ENCODE data around the gene POTEF. TPM values are rescaled to one million over a fixed set of nuclear protein-coding genes. Genes with fewer than 3 reads are reported as not detected.
"Not testable (repeated sequence)": the region's sequence is repeated elsewhere in the genome, so short reads cannot be mapped to it uniquely, and the experiment has no call there.

POTEF gene
- total RNA-seq, 1 experiment from 2014 or later, result not detected

DNA sequence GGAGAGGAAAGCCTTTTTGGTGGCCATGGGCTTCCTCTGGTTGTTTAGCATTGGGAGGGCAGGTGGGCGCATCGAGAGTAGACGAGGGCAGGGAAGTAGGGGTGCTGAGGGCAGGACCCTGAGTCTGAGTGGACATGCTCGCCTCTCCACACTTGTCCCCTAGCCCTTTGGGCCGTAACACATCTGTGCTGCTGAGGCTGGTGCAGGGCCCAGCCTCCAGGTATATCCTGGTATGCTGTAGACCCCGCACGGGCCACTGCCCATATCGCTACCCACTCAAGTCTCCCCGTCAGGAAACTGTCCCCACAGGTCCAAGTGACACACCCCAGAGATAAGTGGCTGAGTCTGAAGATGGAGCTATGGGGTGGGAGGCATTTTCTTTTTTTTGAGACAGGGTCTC is 29.6 kb upstream of the POTEF start:
- no peaks in the 10 kb centered on the region for H3K4me1 Mint-ChIP-seq (ENCODE audit: insufficient read depth, unreplicated experiment)
- no peaks in the 10 kb centered on the region for H3K27me3 Mint-ChIP-seq (ENCODE audit: insufficient read depth, unreplicated experiment)
- ChIA-PET CTCF (no interaction called here), POLR2A (no interaction called here)
- H3K36me3 Mint-ChIP-seq (ENCODE audit: insufficient read depth, unreplicated experiment), result peaks cover 27% of the 10 kb centered on the region
- BruUV-seq (replicated peaks), result no TSS peak
- H3K4me3 Mint-ChIP-seq (ENCODE audit: unreplicated experiment), result no peak overlapping the region
- no peak overlapping the region for H3K27ac Mint-ChIP-seq (ENCODE audit: low read depth, unreplicated experiment)
- no peaks in the 10 kb centered on the region for H3K9me3 Mint-ChIP-seq (ENCODE audit: unreplicated experiment)
- intact Hi-C loops (cut with micrococcal nuclease), result no loop called here
- TF ChIP-seq, protein P1, sequence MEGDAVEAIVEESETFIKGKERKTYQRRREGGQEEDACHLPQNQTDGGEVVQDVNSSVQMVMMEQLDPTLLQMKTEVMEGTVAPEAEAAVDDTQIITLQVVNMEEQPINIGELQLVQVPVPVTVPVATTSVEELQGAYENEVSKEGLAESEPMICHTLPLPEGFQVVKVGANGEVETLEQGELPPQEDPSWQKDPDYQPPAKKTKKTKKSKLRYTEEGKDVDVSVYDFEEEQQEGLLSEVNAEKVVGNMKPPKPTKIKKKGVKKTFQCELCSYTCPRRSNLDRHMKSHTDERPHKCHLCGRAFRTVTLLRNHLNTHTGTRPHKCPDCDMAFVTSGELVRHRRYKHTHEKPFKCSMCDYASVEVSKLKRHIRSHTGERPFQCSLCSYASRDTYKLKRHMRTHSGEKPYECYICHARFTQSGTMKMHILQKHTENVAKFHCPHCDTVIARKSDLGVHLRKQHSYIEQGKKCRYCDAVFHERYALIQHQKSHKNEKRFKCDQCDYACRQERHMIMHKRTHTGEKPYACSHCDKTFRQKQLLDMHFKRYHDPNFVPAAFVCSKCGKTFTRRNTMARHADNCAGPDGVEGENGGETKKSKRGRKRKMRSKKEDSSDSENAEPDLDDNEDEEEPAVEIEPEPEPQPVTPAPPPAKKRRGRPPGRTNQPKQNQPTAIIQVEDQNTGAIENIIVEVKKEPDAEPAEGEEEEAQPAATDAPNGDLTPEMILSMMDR (IDR thresholded peaks at IDR 0.05; ENCODE audit: unreplicated experiment), result no peak
- DNase-seq (ENCODE audit: unreplicated experiment), result no peak

DNA sequence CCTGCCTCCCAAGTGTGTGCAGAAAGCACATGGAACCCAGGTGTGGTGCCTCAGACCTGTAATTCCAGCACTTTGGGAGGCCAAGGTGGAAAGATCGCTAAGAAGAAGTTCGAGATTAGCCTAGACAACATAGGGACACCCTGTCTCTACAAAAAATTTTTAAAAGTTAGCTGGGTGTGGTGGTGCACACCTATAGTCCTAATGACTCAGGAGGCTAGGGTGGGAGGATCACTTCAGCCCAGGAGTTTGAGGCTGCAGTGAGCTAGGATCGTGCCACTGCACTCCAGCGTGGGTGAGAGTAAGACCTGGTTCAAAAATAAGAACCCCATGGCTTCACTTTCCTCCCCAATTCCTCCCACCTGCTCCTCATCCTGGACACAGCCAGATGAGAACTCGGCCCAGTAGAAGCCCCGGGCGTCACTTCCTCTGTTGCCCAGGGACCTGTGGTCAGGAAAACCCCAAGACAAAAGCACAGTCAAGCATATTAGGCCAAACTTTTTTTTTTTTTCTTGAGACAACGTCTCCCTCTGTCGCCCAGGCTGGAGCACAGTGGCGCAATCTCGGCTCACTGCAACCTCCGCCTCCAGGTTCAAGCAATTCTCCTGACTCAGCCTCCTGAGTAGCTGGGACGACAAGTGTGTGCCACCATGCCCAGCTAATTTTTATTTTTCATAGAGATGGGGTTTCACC is 28.9 kb upstream of the POTEF start:
- POLR2A ChIA-PET; BruUV-seq (replicated peaks); H3K27me3 Mint-ChIP-seq (ENCODE audit: insufficient read depth, unreplicated experiment); DNase-seq (ENCODE audit: unreplicated experiment); H3K9me3 Mint-ChIP-seq (ENCODE audit: unreplicated experiment); H3K27ac Mint-ChIP-seq (ENCODE audit: low read depth, unreplicated experiment); H3K4me1 Mint-ChIP-seq (ENCODE audit: insufficient read depth, unreplicated experiment); intact Hi-C loops (cut with micrococcal nuclease); H3K4me3 Mint-ChIP-seq (ENCODE audit: unreplicated experiment): not testable (repeated sequence)
- peaks cover 23% of the 10 kb centered on the region for H3K36me3 Mint-ChIP-seq (ENCODE audit: insufficient read depth, unreplicated experiment)
- CTCF ChIA-PET, result interaction anchor here (0.9 kb wide), 1 partner anchor 180 kb away, joined by 3 read pairs; no protein-coding TSS in a partner anchor

DNA sequence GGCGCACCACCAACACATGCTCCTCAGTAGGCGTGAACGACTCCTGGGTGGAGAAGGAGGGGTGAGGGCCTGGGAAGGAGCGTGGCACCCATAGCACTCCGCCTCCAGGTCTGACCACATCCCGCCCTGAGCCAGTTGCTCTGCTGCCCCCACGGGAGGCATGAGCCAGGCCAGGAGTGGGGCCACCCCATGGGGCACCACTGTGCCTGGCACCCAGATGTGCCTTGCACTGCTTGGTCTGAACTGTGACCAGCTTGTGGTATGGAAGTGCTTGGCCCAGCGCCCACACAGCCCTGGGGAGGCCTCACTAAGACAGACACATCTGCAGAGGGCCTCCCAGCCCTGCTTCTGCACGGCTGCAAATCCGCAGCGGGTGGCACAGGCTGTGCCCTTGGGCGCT is 28.3 kb upstream of the POTEF start:
- H3K4me1 Mint-ChIP-seq (ENCODE audit: insufficient read depth, unreplicated experiment); DNase-seq (ENCODE audit: unreplicated experiment); BruUV-seq (replicated peaks); H3K27ac Mint-ChIP-seq (ENCODE audit: low read depth, unreplicated experiment); H3K4me3 Mint-ChIP-seq (ENCODE audit: unreplicated experiment); intact Hi-C loops (cut with micrococcal nuclease); H3K27me3 Mint-ChIP-seq (ENCODE audit: insufficient read depth, unreplicated experiment); H3K9me3 Mint-ChIP-seq (ENCODE audit: unreplicated experiment); POLR2A ChIA-PET: not testable (repeated sequence)
- CTCF ChIA-PET, result interaction anchor here (0.9 kb wide), 1 partner anchor 181 kb away, joined by 3 read pairs; no protein-coding TSS in a partner anchor
- H3K36me3 Mint-ChIP-seq (ENCODE audit: insufficient read depth, unreplicated experiment), result peaks cover 23% of the 10 kb centered on the region

DNA sequence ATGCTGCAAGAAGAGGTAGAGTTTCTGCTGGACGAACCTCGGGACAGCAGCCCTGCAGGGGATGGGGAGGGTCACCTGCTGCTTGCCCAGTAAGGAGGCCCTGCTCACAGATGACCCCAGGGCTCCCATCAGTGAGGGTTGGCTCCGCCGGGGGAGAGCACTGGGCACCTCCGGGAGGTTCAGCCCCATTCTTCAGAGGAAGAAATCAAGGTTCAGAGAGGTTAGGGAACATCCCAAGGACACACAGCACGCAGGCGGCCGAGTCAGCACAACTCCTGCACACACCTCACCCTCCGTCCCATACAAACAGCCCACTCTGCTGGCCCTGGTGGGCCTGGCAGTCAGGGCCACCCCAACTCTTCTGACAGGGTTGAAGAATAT is 27.6 kb upstream of the POTEF start:
- peaks cover 23% of the 10 kb centered on the region for H3K36me3 Mint-ChIP-seq (ENCODE audit: insufficient read depth, unreplicated experiment)
- no peak for DNase-seq (ENCODE audit: unreplicated experiment)
- TF ChIP-seq, protein P1 (IDR thresholded peaks at IDR 0.05; ENCODE audit: unreplicated experiment), result no peak
- H3K4me1 Mint-ChIP-seq (ENCODE audit: insufficient read depth, unreplicated experiment), result no peaks in the 10 kb centered on the region
- POLR2A ChIA-PET, result no interaction called here
- intact Hi-C loops (cut with micrococcal nuclease), result loop anchor here (1.0 kb wide), 1 partner anchor 176 kb away; no protein-coding TSS in a partner anchor
- H3K27ac Mint-ChIP-seq (ENCODE audit: low read depth, unreplicated experiment), result no peak overlapping the region
- no peaks in the 10 kb centered on the region for H3K9me3 Mint-ChIP-seq (ENCODE audit: unreplicated experiment)
- no peak overlapping the region for H3K4me3 Mint-ChIP-seq (ENCODE audit: unreplicated experiment)
- no TSS peak for BruUV-seq (replicated peaks)
- no peaks in the 10 kb centered on the region for H3K27me3 Mint-ChIP-seq (ENCODE audit: insufficient read depth, unreplicated experiment)
- CTCF ChIA-PET, result no interaction called here

DNA sequence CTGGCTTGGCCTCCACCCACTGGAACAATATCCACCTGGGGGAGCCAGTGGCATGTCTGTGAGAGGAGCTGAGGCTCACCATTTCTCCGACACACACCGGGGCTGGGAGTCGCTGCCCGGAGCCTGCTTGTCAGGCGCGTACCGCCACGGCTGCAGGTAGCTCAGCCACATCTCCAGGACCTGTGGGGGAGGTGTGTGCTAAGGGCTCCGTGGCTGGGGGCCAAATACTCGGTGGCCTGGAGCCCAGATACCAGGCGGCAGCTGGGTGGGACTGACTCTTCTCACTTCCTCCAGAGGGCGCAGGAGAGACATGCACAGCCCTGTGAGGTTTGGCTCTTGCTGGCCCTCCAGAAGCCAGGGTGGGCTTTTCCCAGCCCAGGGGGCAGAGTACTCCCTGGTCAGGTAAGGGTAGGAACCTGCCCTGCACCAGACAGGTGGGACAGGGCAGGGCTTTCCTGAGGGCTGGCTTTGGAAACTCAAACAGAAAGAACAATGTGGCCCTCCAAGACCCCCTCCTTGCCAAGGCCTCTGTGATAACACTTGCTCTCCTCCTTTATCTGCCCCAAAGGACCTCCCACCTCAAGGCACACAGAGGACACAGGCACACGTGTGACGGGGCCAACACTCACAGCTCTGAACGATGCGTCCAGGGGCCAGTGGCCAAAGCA is 27.1 kb upstream of the POTEF start:
- CTCF ChIA-PET, result interaction anchor here (0.6 to 0.9 kb wide), 4 partner anchors 13 to 195 kb away, joined by 3 to 4 read pairs (median 3); no protein-coding TSS in a partner anchor
- H3K4me1 Mint-ChIP-seq (ENCODE audit: insufficient read depth, unreplicated experiment); H3K27ac Mint-ChIP-seq (ENCODE audit: low read depth, unreplicated experiment); H3K4me3 Mint-ChIP-seq (ENCODE audit: unreplicated experiment); H3K9me3 Mint-ChIP-seq (ENCODE audit: unreplicated experiment); POLR2A ChIA-PET; BruUV-seq (replicated peaks); H3K27me3 Mint-ChIP-seq (ENCODE audit: insufficient read depth, unreplicated experiment): not testable (repeated sequence)
- intact Hi-C loops (cut with micrococcal nuclease), result loop anchor here (1.0 kb wide), 1 partner anchor 176 kb away; no protein-coding TSS in a partner anchor
- peaks cover 23% of the 10 kb centered on the region for H3K36me3 Mint-ChIP-seq (ENCODE audit: insufficient read depth, unreplicated experiment)
- TF ChIP-seq, protein P1 (IDR thresholded peaks at IDR 0.05; ENCODE audit: unreplicated experiment), result peak; percentile 42
- DNase-seq (ENCODE audit: unreplicated experiment), result peak; percentile 66

Measured in MCF 10A (cell line).